ENCODE data around the gene SZRD1.

Gene SZRD1

DNA sequence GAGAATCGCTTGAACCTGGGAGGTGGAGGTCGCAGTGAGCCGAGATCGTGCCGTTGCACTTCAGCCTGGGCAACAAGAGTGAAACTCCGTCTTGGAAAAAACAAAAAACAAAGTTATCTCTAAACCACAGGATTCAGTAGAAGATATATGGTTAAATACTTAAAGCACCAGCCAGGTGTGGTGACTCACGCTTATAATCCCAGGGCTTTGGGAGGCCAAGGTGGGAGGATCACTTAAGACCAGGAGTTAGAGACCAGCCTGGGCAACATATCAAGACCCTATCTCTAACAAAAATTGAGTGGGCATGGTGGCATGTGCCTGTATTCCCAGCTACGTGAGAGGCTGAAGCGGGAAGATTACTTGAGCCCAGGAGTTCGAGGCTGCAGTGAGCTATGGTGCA is 79.1 kb downstream of the SZRD1 start:
- FAIRE-seq (no peak), DNase-seq (ENCODE audit: insufficient read length, low spot score) (no peak)
- TF ChIP-seq CTCF (IDR thresholded peaks at IDR 0.05; ENCODE audit: insufficient read depth, missing control alignments): no peak

DNA sequence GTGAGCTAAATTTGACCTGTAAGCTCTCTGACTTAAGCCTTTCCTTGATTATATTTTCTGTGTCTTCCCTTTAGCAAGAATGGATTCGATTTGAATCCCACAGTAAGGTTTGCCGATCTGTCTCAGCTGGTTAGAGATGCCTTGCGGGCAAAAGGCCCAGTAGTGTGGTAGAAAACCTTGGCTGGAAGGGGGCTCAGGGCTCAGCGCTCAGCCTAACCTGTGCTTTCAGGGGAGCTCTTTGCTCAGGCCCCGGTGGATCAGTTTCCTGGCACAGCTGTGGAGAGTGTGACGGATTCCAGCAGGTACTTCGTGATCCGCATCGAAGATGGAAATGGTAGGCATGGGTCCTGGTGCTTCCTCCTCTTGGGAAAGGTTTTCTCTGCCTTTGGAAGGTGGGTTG is 80.6 kb downstream of the SZRD1 start:
- FAIRE-seq (no peak), DNase-seq (ENCODE audit: insufficient read length, low spot score) (no peak)
- no peak for TF ChIP-seq CTCF (IDR thresholded peaks at IDR 0.05; ENCODE audit: insufficient read depth, missing control alignments)

All from D721Med (cell line).